Upper lobe of right lung (tissue), 1 donor: Measurements from ENCODE around the gene TUBGCP5. TPM values are rescaled to one million over a fixed set of nuclear protein-coding genes. Genes with fewer than 3 reads are reported as not detected.

Experiments
- ATAC-seq: fragments of 200-7000 bp; cut with Tn5 transposase; one replicate; pipeline ENCODE4 v1.9.1; 2020; ENCODE audit warnings: mild to moderate bottlenecking, moderate library complexity
- DNase-seq: peaks from one replicate; pipeline ENCODE4 v3.0.0-alpha.2; 2020
- H3K27ac ChIP-seq: fragments of 200-600 bp; one replicate; pipeline ENCODE4 v1.8.0; 2022
- H3K27me3 ChIP-seq: fragments of 200-600 bp; one replicate; pipeline ENCODE4 v1.8.0; 2022; ENCODE audit warnings: mild to moderate bottlenecking
- H3K36me3 ChIP-seq: fragments of 200-600 bp; one replicate; pipeline ENCODE4 v1.8.0; 2022
- H3K4me1 ChIP-seq: fragments of 200-600 bp; one replicate; pipeline ENCODE4 v1.8.0; 2022
- H3K4me3 ChIP-seq: fragments of 200-600 bp; one replicate; pipeline ENCODE4 v1.8.0; 2022; ENCODE audit warnings: mild to moderate bottlenecking
- H3K9me3 ChIP-seq: fragments of 200-600 bp; one replicate; pipeline ENCODE4 v1.8.0; 2022
- CTCF ChIP-seq: fragments of 200-600 bp; IDR thresholded peaks from one replicate; pipeline ENCODE4 v1.8.0; 2022; ENCODE audit warnings: antibody characterized with exemption
- intact Hi-C: fragments of 100-400 bp; cut with DNase I; formaldehyde crosslinking; loops from one replicate; pipeline ENCODE4 v1.11.0; 2022
- total RNA-seq: library from RNA; stranded (reverse); fragmentation: NEBNext Ultra II Directional; extraction: Animal tissue kit (Norgen Biotek cat#: 25700); gene quantifications from one replicate; pipeline ENCODE4 v1.2.1, GENCODE V29; 2021
- donor health status: DM: no; HTN: yes; CAD: no; lungs with severe emphysema.

The TUBGCP5 gene
- total RNA-seq, 1 donor from 2014 or later = 19.2 TPM

GRCh38 chr15:22954326-22954725 lies 85.0 kb downstream of the TUBGCP5 start:
- H3K9me3 ChIP-seq = no peaks in the 10 kb centered on the region
- peaks cover 69% of the 10 kb centered on the region for H3K4me1 ChIP-seq
- H3K36me3 ChIP-seq = no peaks in the 10 kb centered on the region
- intact Hi-C loops = no loop called here
- H3K27ac ChIP-seq = no peak overlapping the region
- DNase-seq = no peak
- no peaks in the 10 kb centered on the region for H3K27me3 ChIP-seq
- no peak for ATAC-seq
- no peak overlapping the region for H3K4me3 ChIP-seq
- no peak for TF ChIP-seq CTCF

- Histone ChIP-seq H3K36me3 (no peaks in the 10 kb centered on the region), H3K27ac (no peak overlapping the region), H3K27me3 (no peaks in the 10 kb centered on the region), H3K4me1 (peaks cover 78% of the 10 kb centered on the region), H3K9me3 (no peaks in the 10 kb centered on the region), H3K4me3 (no peak overlapping the region)
- no peak for ATAC-seq
- no peak for DNase-seq
- intact Hi-C loops = no loop called here
- no peak for TF ChIP-seq CTCF
Measured at GRCh38 chr15:22952796-22953579, 86.4 kb downstream of the TUBGCP5 start.

GRCh38 chr15:22951381-22952280 lies 87.7 kb downstream of the TUBGCP5 start:
- H3K4me1 ChIP-seq = peaks cover 69% of the 10 kb centered on the region
- no peak overlapping the region for H3K4me3 ChIP-seq
- TF ChIP-seq CTCF = no peak
- intact Hi-C loops = no loop called here
- no peaks in the 10 kb centered on the region for H3K27me3 ChIP-seq
- DNase-seq (no peak), ATAC-seq (no peak)
- peaks cover 3% of the 10 kb centered on the region for H3K36me3 ChIP-seq
- no peak overlapping the region for H3K27ac ChIP-seq
- H3K9me3 ChIP-seq = no peaks in the 10 kb centered on the region

- Histone ChIP-seq H3K4me1 (peaks cover 63% of the 10 kb centered on the region), H3K36me3 (peaks cover 9% of the 10 kb centered on the region), H3K9me3 (no peaks in the 10 kb centered on the region), H3K4me3 (no peak overlapping the region), H3K27ac (no peak overlapping the region), H3K27me3 (no peaks in the 10 kb centered on the region)
- TF ChIP-seq CTCF = no peak
- intact Hi-C loops = no loop called here
- DNase-seq (no peak), ATAC-seq (no peak)
Measured at GRCh38 chr15:22951031-22951380, 88.4 kb downstream of the TUBGCP5 start.

- Histone ChIP-seq H3K27me3 (no peaks in the 10 kb centered on the region), H3K4me1 (peaks cover 57% of the 10 kb centered on the region), H3K9me3 (no peaks in the 10 kb centered on the region), H3K27ac (peak overlapping the region; percentile 32), H3K4me3 (no peak overlapping the region), H3K36me3 (peaks cover 13% of the 10 kb centered on the region)
- intact Hi-C loops = no loop called here
- ATAC-seq = no peak
- DNase-seq = no peak
- no peak for TF ChIP-seq CTCF
Measured at GRCh38 chr15:22950256-22950990, 88.9 kb downstream of the TUBGCP5 start.

Other genes starting within 250 kb of the TUBGCP5 start
- gene NIPA2, start 200.9 kb downstream of the TUBGCP5 start, total RNA-seq = 46.2 TPM
- 139 TPM for gene CYFIP1, start 59.2 kb downstream of the TUBGCP5 start, total RNA-seq
- gene GOLGA6L1, start 97.3 kb upstream of the TUBGCP5 start, total RNA-seq = not detected